Astrocyte (in vitro differentiated cells and primary cell): ENCODE results near the gene JAML. TPM values are rescaled to one million over a fixed set of nuclear protein-coding genes. Genes with fewer than 3 reads are reported as not detected.
A peak's percentile ranks its signal among the peaks of the same experiment; 100 is the strongest.

Experiments
- DNase-seq: peaks from one replicate; pipeline ENCODE4 v3.0.0-alpha.2; 2010; ENCODE audit warnings: low read depth
- FAIRE-seq: peaks from 2 replicates; lab custom pipeline; 2011; peaks lifted over from hg19 to GRCh38; lab: Jason Lieb, UNC
- H2AFZ ChIP-seq: 2 replicates; pipeline ENCODE4 v1.6.0; 2012; ENCODE audit warnings: low read depth, low read length, inconsistent platforms
- H3K27ac ChIP-seq: 2 replicates; pipeline ENCODE4 v1.5.1; 2011; ENCODE audit warnings: low read depth, low read length, inconsistent platforms
- H3K27me3 ChIP-seq: 2 replicates; pipeline ENCODE4 v1.6.0; 2011; ENCODE audit warnings: low read length, inconsistent platforms; ENCODE audit not compliant: insufficient read depth
- H3K36me3 ChIP-seq: 2 replicates; pipeline ENCODE4 v1.5.1; 2011; ENCODE audit warnings: low read length, inconsistent platforms; ENCODE audit not compliant: insufficient read depth
- H3K4me1 ChIP-seq: 2 replicates; pipeline ENCODE4 v1.5.1; 2011; ENCODE audit warnings: low read length, inconsistent platforms; ENCODE audit not compliant: insufficient read depth
- H3K4me2 ChIP-seq: 2 replicates; pipeline ENCODE4 v1.6.0; 2012; ENCODE audit warnings: low read length, inconsistent platforms
- H3K4me3 ChIP-seq: 2 replicates; pipeline ENCODE4 v1.5.1; 2011; ENCODE audit warnings: low read depth, mild to moderate bottlenecking, low read length, inconsistent platforms; ENCODE audit not compliant: insufficient read depth
- H3K79me2 ChIP-seq: 2 replicates; pipeline ENCODE4 v1.6.0; 2012; ENCODE audit warnings: mild to moderate bottlenecking, low read length, inconsistent platforms; ENCODE audit not compliant: insufficient read depth
- H3K9ac ChIP-seq: 2 replicates; pipeline ENCODE4 v1.6.0; 2012; ENCODE audit warnings: mild to moderate bottlenecking, low read length, inconsistent platforms
- H3K9me3 ChIP-seq: 2 replicates; pipeline ENCODE4 v1.5.1; 2012; ENCODE audit warnings: low read depth, mild to moderate bottlenecking, low read length, inconsistent platforms; ENCODE audit not compliant: insufficient read depth
- H4K20me1 ChIP-seq: 2 replicates; pipeline ENCODE4 v1.6.0; 2012; ENCODE audit warnings: low read length, inconsistent platforms; ENCODE audit not compliant: insufficient read depth
- H3K27ac Mint-ChIP-seq: one replicate; pipeline ENCODE4 v1.8.0; 2021; ENCODE audit warnings: mild to moderate bottlenecking, mixed read lengths; ENCODE audit not compliant: unreplicated experiment
- H3K27me3 Mint-ChIP-seq: one replicate; pipeline ENCODE4 v1.8.0; 2021; ENCODE audit warnings: low read depth, mixed read lengths; ENCODE audit not compliant: unreplicated experiment
- H3K36me3 Mint-ChIP-seq: one replicate; pipeline ENCODE4 v1.8.0; 2021; ENCODE audit warnings: low read depth, mixed read lengths; ENCODE audit not compliant: unreplicated experiment
- H3K4me1 Mint-ChIP-seq: one replicate; pipeline ENCODE4 v1.8.0; 2021; ENCODE audit warnings: low read depth, mixed read lengths; ENCODE audit not compliant: unreplicated experiment
- H3K4me3 Mint-ChIP-seq: one replicate; pipeline ENCODE4 v1.8.0; 2021; ENCODE audit warnings: mild to moderate bottlenecking, moderate library complexity, mixed read lengths; ENCODE audit not compliant: unreplicated experiment
- H3K9me3 Mint-ChIP-seq: one replicate; pipeline ENCODE4 v1.8.0; 2021; ENCODE audit warnings: mild to moderate bottlenecking, mixed read lengths; ENCODE audit not compliant: unreplicated experiment
- EZH2 ChIP-seq: IDR thresholded peaks from 2 replicates; pipeline ENCODE4 v1.6.1; 2012; ENCODE audit warnings: mild to moderate bottlenecking, low read length, inconsistent platforms; ENCODE audit not compliant: insufficient read depth
- total RNA-seq: library from RNA; stranded (reverse); gene quantifications from 2 replicates; pipeline ENCODE4 v1.2.1, GENCODE V29; 2021
- TF ChIP-seq, protein P1 (sequence below): IDR thresholded peaks from 2 replicates; pipeline ENCODE4 v1.5.1; 2011; ENCODE audit warnings: low read depth, mild to moderate bottlenecking, inconsistent platforms, low read length, moderate library complexity; ENCODE audit not compliant: insufficient read depth

JAML gene
- total RNA-seq, 1 donor from 2014 or later, result not detected

DNA sequence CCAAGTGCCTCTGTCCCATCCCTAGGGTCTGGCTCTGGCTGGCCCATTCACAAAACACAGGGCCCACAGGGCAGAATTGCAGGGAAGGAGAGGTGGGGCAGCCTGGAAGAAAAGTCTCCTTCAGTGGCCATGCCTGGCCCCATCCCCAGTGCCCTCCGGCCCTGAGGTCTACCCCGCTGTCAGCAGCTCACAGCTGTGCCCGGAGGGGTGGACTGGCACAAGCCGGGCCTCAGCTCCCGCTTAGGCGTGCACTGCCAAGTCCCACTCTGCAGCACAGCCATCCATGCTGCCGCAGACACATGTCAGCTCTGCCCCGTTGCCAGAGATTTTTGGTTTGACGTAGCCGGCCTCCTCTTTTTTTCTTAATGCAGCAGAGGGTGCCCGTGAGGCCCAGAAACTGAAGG is 44.5 kb downstream of the JAML start:
- H3K9ac ChIP-seq, result no peak overlapping the region
- TF ChIP-seq, protein P1, sequence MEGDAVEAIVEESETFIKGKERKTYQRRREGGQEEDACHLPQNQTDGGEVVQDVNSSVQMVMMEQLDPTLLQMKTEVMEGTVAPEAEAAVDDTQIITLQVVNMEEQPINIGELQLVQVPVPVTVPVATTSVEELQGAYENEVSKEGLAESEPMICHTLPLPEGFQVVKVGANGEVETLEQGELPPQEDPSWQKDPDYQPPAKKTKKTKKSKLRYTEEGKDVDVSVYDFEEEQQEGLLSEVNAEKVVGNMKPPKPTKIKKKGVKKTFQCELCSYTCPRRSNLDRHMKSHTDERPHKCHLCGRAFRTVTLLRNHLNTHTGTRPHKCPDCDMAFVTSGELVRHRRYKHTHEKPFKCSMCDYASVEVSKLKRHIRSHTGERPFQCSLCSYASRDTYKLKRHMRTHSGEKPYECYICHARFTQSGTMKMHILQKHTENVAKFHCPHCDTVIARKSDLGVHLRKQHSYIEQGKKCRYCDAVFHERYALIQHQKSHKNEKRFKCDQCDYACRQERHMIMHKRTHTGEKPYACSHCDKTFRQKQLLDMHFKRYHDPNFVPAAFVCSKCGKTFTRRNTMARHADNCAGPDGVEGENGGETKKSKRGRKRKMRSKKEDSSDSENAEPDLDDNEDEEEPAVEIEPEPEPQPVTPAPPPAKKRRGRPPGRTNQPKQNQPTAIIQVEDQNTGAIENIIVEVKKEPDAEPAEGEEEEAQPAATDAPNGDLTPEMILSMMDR, result no peak
- TF ChIP-seq EZH2, result no peak
- H3K79me2 ChIP-seq, result no peaks in the 10 kb centered on the region
- peak; percentile 6 for DNase-seq
- Mint-ChIP-seq H3K4me1 (peaks cover 14% of the 10 kb centered on the region), H3K36me3 (no peaks in the 10 kb centered on the region), H3K9me3 (peaks cover 5% of the 10 kb centered on the region), H3K27me3 (peaks cover 43% of the 10 kb centered on the region), H3K4me3 (no peak overlapping the region), H3K27ac (no peak overlapping the region)
- H3K4me3 ChIP-seq, result no peak overlapping the region
- no peaks in the 10 kb centered on the region for H3K4me1 ChIP-seq
- peak overlapping the region; percentile 27 for H3K4me2 ChIP-seq
- H3K9me3 ChIP-seq, result no peaks in the 10 kb centered on the region
- peaks cover 5% of the 10 kb centered on the region for H3K27me3 ChIP-seq
- peak overlapping the region; percentile 26 for H2AFZ ChIP-seq
- no peaks in the 10 kb centered on the region for H4K20me1 ChIP-seq
- FAIRE-seq, result no peak
- H3K36me3 ChIP-seq, result no peaks in the 10 kb centered on the region
- H3K27ac ChIP-seq, result no peak overlapping the region

DNA sequence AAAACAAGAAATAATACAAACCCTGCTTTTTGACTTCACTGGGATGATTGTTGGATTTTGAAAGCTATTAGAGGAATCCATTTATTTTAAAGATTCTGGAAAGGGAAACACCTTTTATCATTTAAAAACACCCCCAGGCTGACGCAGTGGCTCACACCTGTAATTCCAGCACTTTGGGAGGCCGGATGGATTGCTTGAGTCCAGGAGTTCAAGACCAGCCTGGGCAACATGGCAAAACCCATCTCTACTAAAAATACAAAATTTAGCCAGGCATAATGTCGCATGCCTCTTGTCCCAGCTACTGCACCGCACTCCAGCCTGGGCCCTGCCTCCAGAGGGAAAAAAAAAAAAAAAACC is 48.1 kb downstream of the JAML start:
- FAIRE-seq (no peak), DNase-seq (no peak)
- H3K9ac ChIP-seq, result no peak overlapping the region
- H4K20me1 ChIP-seq, result no peaks in the 10 kb centered on the region
- no peaks in the 10 kb centered on the region for H3K79me2 ChIP-seq
- Mint-ChIP-seq H3K4me1 (peaks cover 20% of the 10 kb centered on the region), H3K27ac (no peak overlapping the region), H3K4me3 (no peak overlapping the region), H3K9me3 (no peaks in the 10 kb centered on the region), H3K36me3 (no peaks in the 10 kb centered on the region), H3K27me3 (peaks cover 56% of the 10 kb centered on the region)
- H3K36me3 ChIP-seq, result no peaks in the 10 kb centered on the region
- H3K27ac ChIP-seq, result no peak overlapping the region
- no peak overlapping the region for H3K4me3 ChIP-seq
- no peak overlapping the region for H3K4me2 ChIP-seq
- TF ChIP-seq EZH2, result no peak
- TF ChIP-seq, protein P1, result no peak
- peaks cover 17% of the 10 kb centered on the region for H3K27me3 ChIP-seq
- H3K4me1 ChIP-seq, result no peaks in the 10 kb centered on the region
- H3K9me3 ChIP-seq, result no peaks in the 10 kb centered on the region
- H2AFZ ChIP-seq, result no peak overlapping the region

DNA sequence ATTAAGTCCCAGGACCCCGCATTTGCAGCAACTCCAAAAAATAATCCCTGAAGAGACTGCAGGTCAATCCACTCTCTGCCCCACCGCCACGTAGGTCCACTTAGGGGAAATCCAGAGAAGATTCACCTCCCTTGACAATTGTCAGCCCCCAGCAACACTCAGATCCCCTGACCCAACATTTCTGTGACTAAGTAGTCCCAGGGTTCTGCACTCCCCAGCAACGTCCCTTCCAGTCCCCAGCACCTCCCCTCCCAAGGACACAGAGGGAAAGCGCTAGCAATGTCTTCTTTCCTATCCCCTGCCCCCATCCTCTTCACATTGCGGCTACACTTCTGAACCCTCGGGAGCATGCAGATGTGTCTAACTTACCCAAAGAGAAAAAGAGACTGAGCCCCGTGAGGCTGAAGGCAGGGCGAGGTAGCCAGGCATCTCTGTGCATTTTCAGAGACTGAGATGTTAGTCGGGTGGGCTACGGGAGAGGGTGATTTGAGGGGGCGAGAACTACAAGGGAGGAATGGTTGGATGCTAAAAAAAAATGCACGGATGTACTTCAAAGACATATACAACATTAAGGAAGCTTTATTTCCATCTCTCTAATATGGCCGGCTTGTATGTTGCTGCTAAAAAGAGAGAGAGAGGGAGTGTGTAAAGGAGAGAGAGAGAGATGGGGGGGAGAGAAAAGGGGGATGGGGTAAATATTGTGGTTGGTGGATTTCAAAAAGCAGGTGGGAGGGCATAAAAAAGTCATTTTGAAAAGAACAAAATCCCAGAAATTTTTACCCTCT is 48.6 kb downstream of the JAML start, which contains the start of gene SCN2B:
TSS of gene SCN2B (minus strand) at position 647 of the 785 bp plus-strand sequence. CDS start at position 439, 208 bp downstream.
- peak within 1 kb of the TSS; percentile 34 for H3K27ac Mint-ChIP-seq
- peak within 1 kb of the TSS; percentile 71 for H3K4me3 Mint-ChIP-seq
- Histone ChIP-seq H3K27ac (no peak within 1 kb of the TSS), H3K4me1 (no peaks in the 10 kb centered on the region), H3K9me3 (no peaks in the 10 kb centered on the region), H3K4me2 (peak within 1 kb of the TSS; percentile 45), H3K4me3 (no peak within 1 kb of the TSS), H3K79me2 (no peaks in the 10 kb centered on the region), H3K36me3 (no peaks in the 10 kb centered on the region), H4K20me1 (no peaks in the 10 kb centered on the region), H3K9ac (no peak within 1 kb of the TSS), H2AFZ (peak within 1 kb of the TSS; percentile 55), H3K27me3 (peaks cover 19% of the 10 kb centered on the region)
- H3K4me1 Mint-ChIP-seq, result peaks cover 20% of the 10 kb centered on the region
- FAIRE-seq, result no peak
- no peaks in the 10 kb centered on the region for H3K36me3 Mint-ChIP-seq
- no peaks in the 10 kb centered on the region for H3K9me3 Mint-ChIP-seq
- DNase-seq, result no peak
- peaks cover 59% of the 10 kb centered on the region for H3K27me3 Mint-ChIP-seq
- TF ChIP-seq, protein P1, result no peak
- TF ChIP-seq EZH2, result no peak
